ENCODE measurements around the gene ZNF653.

GRCh38 chr19:11495885-11496284, 9.8 kb downstream of the ZNF653 start:
- TF ChIP-seq GABPA (IDR thresholded peaks at IDR 0.05; ENCODE audit: low read depth) (no peak), CTCF (IDR thresholded peaks at IDR 0.05; ENCODE audit: insufficient read depth, low read length) (no peak)
